C4-2B (cell line): ENCODE measurements around the gene CEP85.

Experiments
- H3K27ac ChIP-seq: fragments of 450-650 bp; 2 replicates; pipeline ENCODE4 v1.5.1; 2017
- CTCF ChIP-seq: fragments of 450-650 bp; conservative IDR thresholded peaks from 2 replicates; pipeline ENCODE4 v1.5.1; 2017; ENCODE audit warnings: mild to moderate bottlenecking
- ZFX ChIP-seq: fragments of 450-650 bp; IDR thresholded peaks from 2 replicates; pipeline ENCODE4 v1.6.1; 2017

Gene CEP85

GRCh38 chr1:26210147-26210870, 23.7 kb upstream of the CEP85 start:
- H3K27ac ChIP-seq: no peak overlapping the region
- TF ChIP-seq ZFX: no peak
- no peak for TF ChIP-seq CTCF

- no peak for TF ChIP-seq ZFX
- TF ChIP-seq CTCF: no peak
- no peak overlapping the region for H3K27ac ChIP-seq
Measured at GRCh38 chr1:26212726-26213125, 21.3 kb upstream of the CEP85 start.

- H3K27ac ChIP-seq: no peak overlapping the region
- TF ChIP-seq CTCF (no peak), ZFX (no peak)
Measured at GRCh38 chr1:26213335-26213905, 20.6 kb upstream of the CEP85 start.

- TF ChIP-seq CTCF (no peak), ZFX (no peak)
- H3K27ac ChIP-seq: no peak overlapping the region
Measured at GRCh38 chr1:26215246-26215645, 18.8 kb upstream of the CEP85 start.

GRCh38 chr1:26218906-26219494, 15.0 kb upstream of the CEP85 start:
- TF ChIP-seq CTCF: no peak
- TF ChIP-seq ZFX: no peak
- no peak overlapping the region for H3K27ac ChIP-seq

- no peak for TF ChIP-seq CTCF
- no peak for TF ChIP-seq ZFX
- no peak overlapping the region for H3K27ac ChIP-seq
Measured at GRCh38 chr1:26220199-26220912, 13.6 kb upstream of the CEP85 start.

- TF ChIP-seq CTCF (no peak), ZFX (no peak)
- no peak overlapping the region for H3K27ac ChIP-seq
Measured at GRCh38 chr1:26221094-26221493, 12.9 kb upstream of the CEP85 start.
